Measurements from ENCODE around the gene SETBP1.

The SETBP1 gene

DNA sequence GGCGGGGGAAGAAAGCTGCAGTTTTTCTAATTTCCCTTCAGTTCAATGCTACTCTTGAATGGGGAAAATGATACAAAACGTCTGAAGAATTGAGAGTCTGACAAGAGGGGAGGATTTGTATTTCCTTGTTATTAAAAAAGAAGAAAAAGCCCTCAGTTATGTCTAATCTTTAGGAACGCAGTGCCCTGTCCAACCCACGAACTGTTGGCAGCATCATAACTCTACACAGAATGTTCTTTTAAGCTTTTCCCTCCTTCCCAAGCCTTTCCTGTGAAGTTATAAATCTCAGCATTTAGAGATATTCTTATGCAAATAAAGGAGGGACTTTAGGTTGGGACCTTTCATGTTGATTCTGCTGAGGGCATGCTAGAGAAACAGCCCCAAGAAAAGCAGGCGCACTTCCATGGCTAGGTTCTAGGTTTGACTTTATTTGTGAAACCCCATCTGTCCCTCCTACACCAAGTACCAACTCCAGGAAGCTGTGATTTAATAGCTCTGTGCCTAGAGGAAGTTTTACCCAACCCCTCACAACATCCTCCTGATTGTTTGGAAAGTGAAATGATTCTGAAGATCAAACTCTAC lies 288.6 kb downstream of the SETBP1 start:
- Histone ChIP-seq H3K27ac (no peak overlapping the region), H3K9me3 (no peaks in the 10 kb centered on the region), H3K4me3 (no peak overlapping the region), H3K9ac (no peak overlapping the region), H3K4me1 (no peaks in the 10 kb centered on the region), H4K20me1 (no peaks in the 10 kb centered on the region), H3K27me3 (no peaks in the 10 kb centered on the region), H3K36me3 (no peaks in the 10 kb centered on the region), H3K4me2 (no peak overlapping the region)
- no peak for TF ChIP-seq Cebpa-rat (IDR thresholded peaks at IDR 0.05)

GRCh38 chr18:44973282-44973681 lies 292.6 kb downstream of the SETBP1 start:
- no peak for TF ChIP-seq Cebpa-rat (IDR thresholded peaks at IDR 0.05)
- H4K20me1 ChIP-seq, result no peaks in the 10 kb centered on the region
- no peak overlapping the region for H3K4me2 ChIP-seq
- no peaks in the 10 kb centered on the region for H3K27me3 ChIP-seq
- no peak overlapping the region for H3K9ac ChIP-seq
- no peak overlapping the region for H3K4me3 ChIP-seq
- H3K9me3 ChIP-seq, result no peaks in the 10 kb centered on the region
- no peaks in the 10 kb centered on the region for H3K4me1 ChIP-seq
- H3K36me3 ChIP-seq, result no peaks in the 10 kb centered on the region
- H3K27ac ChIP-seq, result no peak overlapping the region

DNA sequence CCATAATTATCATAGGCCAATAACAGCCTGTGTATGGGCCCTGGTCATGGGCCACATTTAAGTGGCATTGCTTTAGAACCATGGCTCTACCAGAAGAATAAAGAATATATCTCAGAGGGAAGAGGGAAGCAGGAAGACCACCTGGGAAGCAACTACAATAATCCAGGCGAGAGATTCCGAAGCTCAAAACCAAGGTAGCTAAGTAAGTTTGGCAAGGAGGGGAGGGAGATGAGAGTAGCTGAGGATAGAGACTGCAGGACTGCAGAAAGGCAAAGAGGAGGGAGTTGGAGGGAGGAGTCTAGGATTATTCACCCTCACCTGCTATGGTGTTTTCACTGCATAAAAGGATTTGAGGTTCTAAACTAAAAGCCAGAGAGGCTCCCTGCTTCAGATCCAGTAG lies 293.5 kb downstream of the SETBP1 start:
- Histone ChIP-seq H3K4me2 (no peak overlapping the region), H3K27ac (no peak overlapping the region), H3K4me1 (no peaks in the 10 kb centered on the region), H3K9me3 (no peaks in the 10 kb centered on the region), H3K36me3 (no peaks in the 10 kb centered on the region), H3K4me3 (no peak overlapping the region), H3K27me3 (no peaks in the 10 kb centered on the region), H3K9ac (no peak overlapping the region), H4K20me1 (no peaks in the 10 kb centered on the region)
- no peak for TF ChIP-seq Cebpa-rat (IDR thresholded peaks at IDR 0.05)

DNA sequence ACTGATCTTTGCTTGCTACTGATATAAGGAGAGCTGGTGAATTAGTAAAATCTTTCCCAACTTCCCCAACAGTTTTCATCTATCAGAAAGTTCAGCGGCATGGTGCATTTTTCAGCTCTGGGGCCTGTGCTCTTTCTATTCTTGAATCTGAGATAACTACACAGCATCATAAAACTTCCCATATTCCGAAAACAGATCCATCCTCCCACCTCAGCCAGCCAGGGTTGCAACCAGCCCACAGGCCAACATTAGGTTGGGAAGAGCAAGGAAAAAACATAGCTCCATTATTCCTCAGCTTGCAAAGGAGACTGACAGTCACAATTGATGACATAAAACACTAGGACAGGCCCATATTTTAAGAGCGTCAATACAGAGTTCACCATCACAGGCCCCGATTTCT lies 297.2 kb downstream of the SETBP1 start:
- Histone ChIP-seq H3K9me3 (no peaks in the 10 kb centered on the region), H3K4me2 (no peak overlapping the region), H3K36me3 (no peaks in the 10 kb centered on the region), H3K4me1 (no peaks in the 10 kb centered on the region), H3K4me3 (no peak overlapping the region), H3K9ac (no peak overlapping the region), H3K27me3 (no peaks in the 10 kb centered on the region), H3K27ac (no peak overlapping the region), H4K20me1 (no peaks in the 10 kb centered on the region)
- TF ChIP-seq Cebpa-rat (IDR thresholded peaks at IDR 0.05), result no peak

DNA sequence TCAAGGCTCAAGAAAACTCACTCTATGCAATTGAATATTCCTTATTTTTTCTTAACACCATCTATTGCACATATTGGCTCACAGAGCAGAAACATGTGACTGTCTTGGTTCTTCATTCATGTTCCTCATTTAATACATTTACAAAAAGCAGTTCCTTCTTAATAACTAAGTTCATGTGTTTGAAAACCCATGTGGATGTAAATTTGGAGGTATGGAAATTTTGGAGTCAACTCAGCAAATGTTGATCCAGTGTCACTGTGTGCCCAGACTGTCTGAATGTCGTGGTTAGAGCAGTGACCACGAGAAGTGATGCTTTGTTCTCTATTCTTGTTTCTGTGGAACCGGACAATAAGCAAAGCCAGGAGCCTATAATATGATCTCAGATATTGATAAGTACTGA lies 299.1 kb downstream of the SETBP1 start:
- H3K27ac ChIP-seq, result no peak overlapping the region
- no peaks in the 10 kb centered on the region for H3K36me3 ChIP-seq
- H3K9me3 ChIP-seq, result no peaks in the 10 kb centered on the region

GRCh38 chr18:44981121-44981520 lies 300.4 kb downstream of the SETBP1 start:
- H3K4me1 ChIP-seq, result no peaks in the 10 kb centered on the region
- H3K36me3 ChIP-seq, result no peaks in the 10 kb centered on the region
- H3K4me2 ChIP-seq, result no peak overlapping the region
- no peak overlapping the region for H3K27ac ChIP-seq
- H3K27me3 ChIP-seq, result no peaks in the 10 kb centered on the region
- no peak for TF ChIP-seq Cebpa-rat (IDR thresholded peaks at IDR 0.05)
- H3K9ac ChIP-seq, result no peak overlapping the region
- no peaks in the 10 kb centered on the region for H4K20me1 ChIP-seq
- H3K9me3 ChIP-seq, result no peaks in the 10 kb centered on the region
- no peak overlapping the region for H3K4me3 ChIP-seq

More for the DNA sequence above, 299.1 kb downstream of the SETBP1 start:
- Histone ChIP-seq H3K9ac (no peak overlapping the region), H3K4me1 (no peaks in the 10 kb centered on the region), H4K20me1 (no peaks in the 10 kb centered on the region), H3K27me3 (no peaks in the 10 kb centered on the region), H3K4me2 (no peak overlapping the region), H3K4me3 (no peak overlapping the region)
- TF ChIP-seq Cebpa-rat (IDR thresholded peaks at IDR 0.05), result no peak

GRCh38 chr18:44986933-44987332 lies 306.2 kb downstream of the SETBP1 start:
- no peak overlapping the region for H3K9ac ChIP-seq
- no peaks in the 10 kb centered on the region for H3K36me3 ChIP-seq
- no peaks in the 10 kb centered on the region for H4K20me1 ChIP-seq
- H3K4me1 ChIP-seq, result no peaks in the 10 kb centered on the region
- no peak overlapping the region for H3K4me2 ChIP-seq
- no peaks in the 10 kb centered on the region for H3K27me3 ChIP-seq
- no peak overlapping the region for H3K4me3 ChIP-seq
- peaks cover 12% of the 10 kb centered on the region; the same call in 1 of the 2 replicates for H3K9me3 ChIP-seq
- no peak overlapping the region for H3K27ac ChIP-seq
- no peak for TF ChIP-seq Cebpa-rat (IDR thresholded peaks at IDR 0.05)

DNA sequence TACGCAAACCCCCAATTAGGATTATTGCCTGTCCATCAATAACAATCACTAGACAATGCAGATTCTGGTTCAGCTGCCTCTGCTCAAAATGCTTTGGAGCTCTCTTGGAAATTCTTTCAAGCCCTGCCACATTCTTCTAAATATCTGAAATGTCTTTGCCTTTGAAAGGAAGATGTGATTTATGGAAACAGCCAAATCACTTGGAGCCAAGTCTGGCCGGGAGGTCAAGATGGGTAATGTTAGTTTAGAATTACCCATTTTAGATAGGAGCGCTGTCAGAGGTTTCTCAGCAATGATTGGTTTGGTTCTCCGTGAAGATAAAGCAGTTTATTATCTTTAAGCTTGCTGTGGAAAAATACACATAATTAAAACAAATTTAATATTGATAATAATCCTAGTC lies 306.7 kb downstream of the SETBP1 start:
- H3K4me1 ChIP-seq, result no peaks in the 10 kb centered on the region
- no peak overlapping the region for H3K4me2 ChIP-seq
- TF ChIP-seq Cebpa-rat (IDR thresholded peaks at IDR 0.05), result no peak
- peaks cover 12% of the 10 kb centered on the region; the same call in 1 of the 2 replicates for H3K9me3 ChIP-seq
- H3K27me3 ChIP-seq, result no peaks in the 10 kb centered on the region
- no peak overlapping the region for H3K9ac ChIP-seq
- no peak overlapping the region for H3K27ac ChIP-seq
- H4K20me1 ChIP-seq, result no peaks in the 10 kb centered on the region
- H3K36me3 ChIP-seq, result no peaks in the 10 kb centered on the region
- H3K4me3 ChIP-seq, result no peak overlapping the region

DNA sequence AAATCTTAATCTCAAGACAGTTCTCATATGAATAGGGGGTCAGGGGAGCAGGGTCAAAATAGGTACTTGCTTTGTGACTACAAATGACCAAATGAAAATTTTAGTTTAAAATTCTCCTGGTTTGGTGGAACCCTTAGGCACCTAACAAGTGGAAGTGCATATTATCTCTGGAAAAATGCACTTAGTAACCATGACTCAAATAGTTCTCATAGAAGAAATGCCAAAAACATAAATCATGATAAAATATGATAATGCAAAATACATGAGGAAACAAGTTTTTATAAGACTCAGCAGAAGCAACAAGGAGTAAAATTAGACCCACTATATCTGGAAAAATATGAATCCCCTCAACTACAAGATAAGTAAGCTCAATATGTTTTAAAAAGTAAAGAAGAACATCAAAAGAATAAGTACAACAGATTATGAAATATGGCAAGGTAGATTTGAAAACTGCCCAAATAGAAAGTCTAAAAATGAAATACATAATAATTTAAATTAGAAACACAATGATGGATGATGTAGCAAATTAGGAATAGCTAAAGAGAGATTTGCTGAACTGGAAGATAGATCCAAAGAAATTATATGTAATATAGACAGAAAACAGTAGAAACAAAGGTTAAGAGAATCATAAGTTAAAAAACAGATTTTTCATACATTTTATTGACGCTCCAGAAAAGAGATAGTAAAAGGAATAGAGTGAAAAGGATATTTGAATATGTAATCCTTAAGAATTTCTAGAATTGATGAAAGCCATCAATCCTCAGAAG lies 308.3 kb downstream of the SETBP1 start:
- Histone ChIP-seq H3K4me3 (no peak overlapping the region), H4K20me1 (no peaks in the 10 kb centered on the region), H3K9me3 (peaks cover 12% of the 10 kb centered on the region; the same call in 1 of the 2 replicates), H3K36me3 (no peaks in the 10 kb centered on the region), H3K4me1 (no peaks in the 10 kb centered on the region), H3K27ac (no peak overlapping the region), H3K4me2 (no peak overlapping the region), H3K27me3 (no peaks in the 10 kb centered on the region), H3K9ac (no peak overlapping the region)
- TF ChIP-seq Cebpa-rat (IDR thresholded peaks at IDR 0.05), result no peak

GRCh38 chr18:44996261-44996660 lies 315.6 kb downstream of the SETBP1 start:
- no peaks in the 10 kb centered on the region for H3K36me3 ChIP-seq
- no peak overlapping the region for H3K4me3 ChIP-seq
- no peak for TF ChIP-seq Cebpa-rat (IDR thresholded peaks at IDR 0.05)
- H3K9ac ChIP-seq, result no peak overlapping the region
- no peak overlapping the region for H3K4me2 ChIP-seq
- H3K9me3 ChIP-seq, result peaks cover 4% of the 10 kb centered on the region
- H3K27ac ChIP-seq, result no peak overlapping the region
- H4K20me1 ChIP-seq, result no peaks in the 10 kb centered on the region
- no peaks in the 10 kb centered on the region for H3K27me3 ChIP-seq
- H3K4me1 ChIP-seq, result peaks cover 5% of the 10 kb centered on the region; the same call in 1 of the 2 replicates
